ENCODE measurements around the gene BIN2. TPM values are rescaled to one million over a fixed set of nuclear protein-coding genes. Genes with fewer than 3 reads are reported as not detected.

BIN2 gene
- polyA plus RNA-seq, 3 donors = 120 to 376 (median 196) TPM

- H3K9ac ChIP-seq (ENCODE audit: insufficient read depth, low read length, poor library complexity, severe bottlenecking) = no peak overlapping the region
- H3K79me2 ChIP-seq (ENCODE audit: insufficient read depth, low read length) = no peaks in the 10 kb centered on the region
- no peak overlapping the region for H3K27ac Mint-ChIP-seq
- H3K4me2 ChIP-seq (replicated peaks; ENCODE audit: extremely low read depth, low read length, poor library complexity, severe bottlenecking) = no peak overlapping the region
- no peaks in the 10 kb centered on the region for H3K36me3 ChIP-seq (replicated peaks in 1 of 2; ENCODE audit: control insufficient read depth in 1 of 2, insufficient read depth in 2 of 2, low read length in 2 of 2)
- H3K4me1 Mint-ChIP-seq = no peaks in the 10 kb centered on the region
- H3K27me3 ChIP-seq (ENCODE audit: control insufficient read depth in 2 of 2, insufficient read depth in 2 of 2, low read length in 2 of 2) = no peaks in the 10 kb centered on the region
- H2AFZ ChIP-seq (ENCODE audit: insufficient read depth, low read depth, low read length, poor library complexity, severe bottlenecking) = no peak overlapping the region
- TF ChIP-seq CTCF (IDR thresholded peaks at IDR 0.05) = no peak
- intact Hi-C loops (cut with micrococcal nuclease) = loop anchor here in 1 of 2 donors (10.0 kb wide), 1 partner anchor 58 kb away; the partner anchor contains the start of gene TFCP2
- H3K9me3 Mint-ChIP-seq = peaks cover 3 to 8% (median 5%) of the 10 kb centered on the region in 7 donors
- H3K9me3 ChIP-seq (replicated peaks in 1 of 2; ENCODE audit: control insufficient read depth in 1 of 2, insufficient read depth in 1 of 2, low read length in 2 of 2) = no peaks in the 10 kb centered on the region
- no peak overlapping the region for H3K27ac ChIP-seq (ENCODE audit: low read depth in 1 of 2, low read length in 2 of 2)
- H3K27me3 Mint-ChIP-seq (ENCODE audit: low read depth in 3 of 3) = peaks cover 0 to 2% (median 2%) of the 10 kb centered on the region in 3 donors
- H4K20me1 ChIP-seq (ENCODE audit: insufficient read depth, low read length) = no peaks in the 10 kb centered on the region
- no peaks in the 10 kb centered on the region for H3K4me1 ChIP-seq (ENCODE audit: control insufficient read depth in 1 of 2, insufficient read depth in 2 of 2, low read length in 2 of 2)
- DNase-seq = no peak
- no peak overlapping the region for H3K4me3 ChIP-seq (replicated peaks in 1 of 3; ENCODE audit: low read depth in 2 of 3, low read length in 3 of 3)
- H3K36me3 Mint-ChIP-seq = no peaks in the 10 kb centered on the region
- no peak overlapping the region for H3K4me3 Mint-ChIP-seq
Observed at GRCh38 chr12:51232642-51233041, 91.3 kb downstream of the BIN2 start.

Other genes starting within 250 kb of the BIN2 start
- 1 to 10 TPM; 1.7 to 8.0 (median 2.6) TPM for gene CSRNP2, start 240.6 kb downstream of the BIN2 start, polyA plus RNA-seq
- gene TFCP2, start 151.0 kb downstream of the BIN2 start, polyA plus RNA-seq = 10 to 100 TPM in 2 of 3 donors, 1 to 10 TPM in 1; 7.1 to 25.4 (median 14.2) TPM
- 1 to 10 TPM in 1 of 3 donors, under 1 TPM in 1, not detected in 1; 0.65 to 5.2 TPM for gene POU6F1, start 106.1 kb downstream of the BIN2 start, polyA plus RNA-seq
- 1,000 to 10,000 TPM in 2 of 3 donors, 100 to 1,000 TPM in 1; 975 to 2,004 (median 1,697) TPM for gene DAZAP2, start 85.3 kb downstream of the BIN2 start, polyA plus RNA-seq
- gene SMAGP, start 53.8 kb downstream of the BIN2 start, polyA plus RNA-seq = 1 to 10 TPM; 2.6 to 6.6 (median 3.0) TPM
- gene CELA1, start 22.5 kb upstream of the BIN2 start, polyA plus RNA-seq = 1 to 10 TPM in 1 of 3 donors, under 1 TPM in 1, not detected in 1; 0.67 to 3.0 TPM
- 10 to 100 TPM in 2 of 3 donors, 1 to 10 TPM in 1; 3.2 to 12.9 (median 10.4) TPM for gene GALNT6, start 67.2 kb upstream of the BIN2 start, polyA plus RNA-seq
- 1 to 10 TPM; 1.9 to 5.4 (median 2.3) TPM for gene SLC4A8, start 100.7 kb upstream of the BIN2 start, polyA plus RNA-seq

Data from CD14-positive monocyte (primary cell).